ENCODE results near the gene KCNH4. TPM values are rescaled to one million over a fixed set of nuclear protein-coding genes. Genes with fewer than 3 reads are reported as not detected.

Gene KCNH4
- total RNA-seq, 1 donor from 2014 or later, result not detected

- H3K4me1 Mint-ChIP-seq, result no peaks in the 10 kb centered on the region
- H3K9me3 Mint-ChIP-seq, result no peaks in the 10 kb centered on the region
- H3K36me3 Mint-ChIP-seq, result peaks cover 22% of the 10 kb centered on the region
- Histone ChIP-seq H3K9me3 (ENCODE audit: low read depth) (no peaks in the 10 kb centered on the region), H3K4me3 (no peak overlapping the region), H3K79me2 (ENCODE audit: low read depth) (no peaks in the 10 kb centered on the region), H3F3A (ENCODE audit: low read depth) (peaks cover 6% of the 10 kb centered on the region), H2AFZ (replicated peaks) (no peak overlapping the region), H3K9ac (no peak overlapping the region), H3K27ac (no peak overlapping the region), H3K27me3 (no peaks in the 10 kb centered on the region), H3K4me1 (no peaks in the 10 kb centered on the region), H4K20me1 (ENCODE audit: low read depth) (no peaks in the 10 kb centered on the region), H3K4me2 (no peak overlapping the region), H3K36me3 (peaks cover 8% of the 10 kb centered on the region)
- peaks cover 2% of the 10 kb centered on the region for H3K27me3 Mint-ChIP-seq (ENCODE audit: insufficient read depth, low read depth)
- no peak for DNase-seq (ENCODE audit: low spot score)
- H3K4me3 Mint-ChIP-seq, result no peak overlapping the region
- TF ChIP-seq EZH2phosphoT487 (IDR thresholded peaks at IDR 0.05) (no peak), CTCF (IDR thresholded peaks at IDR 0.05) (no peak), EZH2 (IDR thresholded peaks at IDR 0.05) (no peak)
- H3K27ac Mint-ChIP-seq, result no peak overlapping the region
Measured at GRCh38 chr17:42203354-42203753, 22.4 kb upstream of the KCNH4 start.

DNA sequence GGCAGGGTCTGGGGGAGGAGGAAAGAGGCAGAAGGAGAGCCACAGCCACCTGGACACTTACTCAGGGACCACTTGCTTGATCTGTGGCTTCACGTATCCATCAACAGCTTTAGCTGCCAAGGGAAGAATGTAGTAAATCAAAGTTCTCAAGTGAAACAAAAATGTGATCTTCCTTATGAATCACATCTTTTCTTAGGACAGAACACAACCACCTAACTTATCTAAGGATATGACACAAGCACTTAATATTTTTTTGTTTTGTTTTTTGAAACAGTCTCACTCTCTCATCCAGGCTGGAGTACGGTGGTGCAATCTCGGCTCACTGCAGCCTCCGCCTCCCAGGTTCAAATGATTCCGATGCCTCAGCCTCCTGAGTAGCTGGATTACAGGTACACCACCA, 21.8 kb upstream of the KCNH4 start:
- Mint-ChIP-seq H3K4me1 (no peaks in the 10 kb centered on the region), H3K9me3 (no peaks in the 10 kb centered on the region), H3K27ac (no peak overlapping the region), H3K27me3 (ENCODE audit: insufficient read depth, low read depth) (peaks cover 2% of the 10 kb centered on the region), H3K4me3 (no peak overlapping the region), H3K36me3 (peaks cover 22% of the 10 kb centered on the region)
- no peak overlapping the region for H3K27ac ChIP-seq
- H3K4me2 ChIP-seq, result no peak overlapping the region
- no peaks in the 10 kb centered on the region for H4K20me1 ChIP-seq (ENCODE audit: low read depth)
- H3K9me3 ChIP-seq (ENCODE audit: low read depth), result no peaks in the 10 kb centered on the region
- no peak overlapping the region for H2AFZ ChIP-seq (replicated peaks)
- no peaks in the 10 kb centered on the region for H3K4me1 ChIP-seq
- H3K79me2 ChIP-seq (ENCODE audit: low read depth), result no peaks in the 10 kb centered on the region
- H3K36me3 ChIP-seq, result peaks cover 6% of the 10 kb centered on the region
- H3K4me3 ChIP-seq, result no peak overlapping the region
- peaks cover 10% of the 10 kb centered on the region for H3F3A ChIP-seq (ENCODE audit: low read depth)
- no peak for TF ChIP-seq CTCF (IDR thresholded peaks at IDR 0.05)
- no peaks in the 10 kb centered on the region for H3K27me3 ChIP-seq
- no peak for DNase-seq (ENCODE audit: low spot score)
- no peak overlapping the region for H3K9ac ChIP-seq

GRCh38 chr17:42202159-42202558, 21.2 kb upstream of the KCNH4 start:
- no peaks in the 10 kb centered on the region for H4K20me1 ChIP-seq (ENCODE audit: low read depth)
- H3K9ac ChIP-seq, result no peak overlapping the region
- DNase-seq (ENCODE audit: low spot score), result no peak
- no peaks in the 10 kb centered on the region for H3K27me3 ChIP-seq
- Mint-ChIP-seq H3K9me3 (no peaks in the 10 kb centered on the region), H3K4me1 (no peaks in the 10 kb centered on the region), H3K27ac (peak overlapping the region; percentile 63), H3K27me3 (ENCODE audit: insufficient read depth, low read depth) (peaks cover 4% of the 10 kb centered on the region), H3K4me3 (peak overlapping the region; percentile 38), H3K36me3 (peaks cover 19% of the 10 kb centered on the region)
- H3K4me2 ChIP-seq, result no peak overlapping the region
- no peak overlapping the region for H2AFZ ChIP-seq (replicated peaks)
- H3K36me3 ChIP-seq, result peaks cover 3% of the 10 kb centered on the region
- no peaks in the 10 kb centered on the region for H3K9me3 ChIP-seq (ENCODE audit: low read depth)
- no peak overlapping the region for H3K27ac ChIP-seq
- no peaks in the 10 kb centered on the region for H3K79me2 ChIP-seq (ENCODE audit: low read depth)
- H3F3A ChIP-seq (ENCODE audit: low read depth), result peaks cover 15% of the 10 kb centered on the region
- TF ChIP-seq EZH2 (IDR thresholded peaks at IDR 0.05) (no peak), EZH2phosphoT487 (IDR thresholded peaks at IDR 0.05) (no peak), CTCF (IDR thresholded peaks at IDR 0.05) (no peak)
- H3K4me3 ChIP-seq, result no peak overlapping the region
- H3K4me1 ChIP-seq, result no peaks in the 10 kb centered on the region

DNA sequence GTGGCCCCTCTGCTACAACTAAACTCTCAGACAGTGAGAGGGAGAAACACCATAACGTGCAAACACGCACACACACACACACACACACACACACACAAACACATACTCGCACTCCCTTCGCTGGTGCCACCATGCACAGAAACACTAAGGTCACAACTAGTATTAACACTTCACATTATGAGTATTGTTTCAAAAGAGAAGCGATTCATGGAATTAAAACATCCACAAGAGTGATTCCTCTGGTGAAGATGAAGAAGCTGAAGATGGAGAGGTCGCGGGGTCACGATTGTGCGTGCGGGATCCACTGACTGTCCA, 20.5 kb upstream of the KCNH4 start:
- H3K4me3 ChIP-seq, result no peak overlapping the region
- no peak overlapping the region for H3K4me2 ChIP-seq
- H4K20me1 ChIP-seq (ENCODE audit: low read depth), result no peaks in the 10 kb centered on the region
- H3K79me2 ChIP-seq (ENCODE audit: low read depth), result no peaks in the 10 kb centered on the region
- no peaks in the 10 kb centered on the region for H3K9me3 Mint-ChIP-seq
- H3K27ac Mint-ChIP-seq, result no peak overlapping the region
- H3K36me3 Mint-ChIP-seq, result peaks cover 19% of the 10 kb centered on the region
- no peaks in the 10 kb centered on the region for H3K36me3 ChIP-seq
- H3K9ac ChIP-seq, result no peak overlapping the region
- H2AFZ ChIP-seq (replicated peaks), result no peak overlapping the region
- no peak overlapping the region for H3K4me3 Mint-ChIP-seq
- no peaks in the 10 kb centered on the region for H3K4me1 Mint-ChIP-seq
- no peak for DNase-seq (ENCODE audit: low spot score)
- H3K9me3 ChIP-seq (ENCODE audit: low read depth), result no peaks in the 10 kb centered on the region
- TF ChIP-seq CTCF (IDR thresholded peaks at IDR 0.05) (no peak), EZH2 (IDR thresholded peaks at IDR 0.05) (no peak), EZH2phosphoT487 (IDR thresholded peaks at IDR 0.05) (no peak)
- no peak overlapping the region for H3K27ac ChIP-seq
- H3F3A ChIP-seq (ENCODE audit: low read depth), result peaks cover 15% of the 10 kb centered on the region
- no peaks in the 10 kb centered on the region for H3K4me1 ChIP-seq
- H3K27me3 ChIP-seq, result no peaks in the 10 kb centered on the region
- H3K27me3 Mint-ChIP-seq (ENCODE audit: insufficient read depth, low read depth), result peaks cover 4% of the 10 kb centered on the region
